WTC11 (cell line): ENCODE results near the gene LMOD1. TPM values are rescaled to one million over a fixed set of nuclear protein-coding genes. Genes with fewer than 3 reads are reported as not detected.

Experiments
- FOXJ3 ChIP-seq: sonication (generic); formaldehyde crosslinking; IDR thresholded peaks from 2 replicates; pipeline ENCODE4 v1.9.0; 2021; ENCODE audit warnings: missing genetic modification reagents, mild to moderate bottlenecking, borderline replicate concordance
- FOXP1 ChIP-seq: sonication (generic); formaldehyde crosslinking; IDR thresholded peaks from 2 replicates; pipeline ENCODE4 v1.8.0; 2022; ENCODE audit warnings: missing genetic modification reagents, mild to moderate bottlenecking, moderate library complexity, borderline replicate concordance
- KAT7 ChIP-seq: sonication (generic); formaldehyde crosslinking; IDR thresholded peaks from 2 replicates; pipeline ENCODE4 v1.8.1; 2023; ENCODE audit warnings: missing genetic modification reagents, mild to moderate bottlenecking, borderline replicate concordance
- NFYB ChIP-seq: sonication (generic); formaldehyde crosslinking; conservative IDR thresholded peaks from 2 replicates; pipeline ENCODE4 v1.8.0; 2022; ENCODE audit warnings: low read depth, missing genetic modification reagents
- NR1H2 ChIP-seq: sonication (generic); formaldehyde crosslinking; IDR thresholded peaks from 2 replicates; pipeline ENCODE4 v1.9.0; 2021; ENCODE audit warnings: mild to moderate bottlenecking, moderate library complexity, missing genetic modification reagents
- NR2C2 ChIP-seq: sonication (generic); formaldehyde crosslinking; IDR thresholded peaks from 2 replicates; pipeline ENCODE4 v1.8.0; 2022; ENCODE audit warnings: mild to moderate bottlenecking, missing genetic modification reagents
- RELA ChIP-seq: sonication (generic); formaldehyde crosslinking; IDR thresholded peaks from 2 replicates; pipeline ENCODE4 v1.8.1; 2022; ENCODE audit warnings: missing genetic modification reagents, mild to moderate bottlenecking, borderline replicate concordance
- SMAD3 ChIP-seq: sonication (generic); formaldehyde crosslinking; IDR thresholded peaks from 2 replicates; pipeline ENCODE4 v1.8.0; 2022; ENCODE audit warnings: missing genetic modification reagents, mild to moderate bottlenecking, borderline replicate concordance
- SP1 ChIP-seq: sonication (generic); formaldehyde crosslinking; conservative IDR thresholded peaks from 2 replicates; pipeline ENCODE4 v1.8.1; 2022; ENCODE audit warnings: missing genetic modification reagents
- TEAD1 ChIP-seq: sonication (generic); formaldehyde crosslinking; IDR thresholded peaks from 2 replicates; pipeline ENCODE4 v1.8.0; 2022; ENCODE audit warnings: mild to moderate bottlenecking, missing genetic modification reagents
- ZNF138 ChIP-seq: sonication (generic); formaldehyde crosslinking; conservative IDR thresholded peaks from 2 replicates; pipeline ENCODE4 v1.8.1; 2022; ENCODE audit warnings: mild to moderate bottlenecking, moderate library complexity, missing genetic modification reagents
- total RNA-seq: library from RNA; stranded (reverse); gene quantifications from 3 replicates; pipeline ENCODE4 v1.2.3, GENCODE V29; 2021
- TF ChIP-seq, protein P1 (sequence below): sonication (generic); formaldehyde crosslinking; IDR thresholded peaks from 2 replicates; pipeline ENCODE4 v1.8.0; 2022; ENCODE audit warnings: mild to moderate bottlenecking, missing genetic modification reagents
- TF ChIP-seq, protein P2 (sequence below): fragments of 250-450 bp; sonication (Bioruptor Pico); IDR thresholded peaks from 2 replicates; pipeline ENCODE4 v1.9.0; 2021; ENCODE audit warnings: mild to moderate bottlenecking
- TF ChIP-seq, protein P3 (sequence below): fragments of 250-450 bp; sonication (Bioruptor Pico); IDR thresholded peaks from 2 replicates; pipeline ENCODE4 v1.8.0; 2021; ENCODE audit warnings: mild to moderate bottlenecking
- TF ChIP-seq, protein P4 (sequence below): sonication (generic); formaldehyde crosslinking; IDR thresholded peaks from 2 replicates; pipeline ENCODE4 v1.8.0; 2022; ENCODE audit warnings: mild to moderate bottlenecking, missing genetic modification reagents
- TF ChIP-seq, protein P5 (sequence below): sonication (generic); formaldehyde crosslinking; IDR thresholded peaks from 2 replicates; pipeline ENCODE4 v1.8.0; 2023; ENCODE audit warnings: missing genetic modification reagents, mild to moderate bottlenecking, borderline replicate concordance
- TF ChIP-seq, protein P6 (sequence below): fragments of 250-450 bp; sonication (Bioruptor Pico); IDR thresholded peaks from 2 replicates; pipeline ENCODE4 v2.1.2; 2022; ENCODE audit warnings: mild to moderate bottlenecking, moderate library complexity

LMOD1 gene
- total RNA-seq, 1 experiment from 2014 or later, result 1.5 TPM

DNA sequence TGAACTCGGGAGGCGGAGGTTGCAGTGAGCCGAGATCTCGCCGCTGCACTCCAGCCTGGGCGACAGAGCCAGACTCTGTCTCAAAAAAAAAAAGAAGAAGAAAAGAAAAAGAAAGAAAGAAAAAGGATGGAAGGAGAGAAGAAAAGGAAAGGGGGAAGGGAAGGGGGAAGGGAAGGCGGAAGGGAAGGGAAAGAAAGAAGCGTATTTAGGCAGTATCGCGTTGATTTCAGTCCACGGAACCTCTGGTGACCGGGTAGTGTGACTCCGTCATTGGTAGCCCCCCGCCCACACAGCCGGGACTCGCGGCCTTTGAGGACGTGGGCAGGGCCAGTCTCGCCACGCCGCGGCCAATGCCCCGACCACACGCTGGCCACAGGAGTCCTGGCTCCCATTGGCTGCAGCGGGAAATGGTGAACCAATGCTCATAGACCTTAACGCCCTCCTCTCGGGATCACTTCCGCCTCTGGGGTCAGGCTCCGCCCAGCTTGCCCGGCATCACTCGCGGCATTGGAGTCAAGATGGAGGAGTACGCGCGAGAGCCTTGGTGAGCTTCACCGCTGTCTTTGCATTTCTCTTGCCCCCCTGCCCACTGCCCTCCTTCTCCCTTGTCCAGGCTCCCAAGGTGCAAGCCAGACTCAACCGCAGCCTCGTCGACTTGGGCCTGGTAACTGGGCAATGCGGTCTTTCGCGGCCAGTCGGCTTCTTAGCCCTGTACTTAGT lies 8.8 kb upstream of the LMOD1 start, which contains the start of gene TIMM17A (continued):
- TF ChIP-seq, protein P1, sequence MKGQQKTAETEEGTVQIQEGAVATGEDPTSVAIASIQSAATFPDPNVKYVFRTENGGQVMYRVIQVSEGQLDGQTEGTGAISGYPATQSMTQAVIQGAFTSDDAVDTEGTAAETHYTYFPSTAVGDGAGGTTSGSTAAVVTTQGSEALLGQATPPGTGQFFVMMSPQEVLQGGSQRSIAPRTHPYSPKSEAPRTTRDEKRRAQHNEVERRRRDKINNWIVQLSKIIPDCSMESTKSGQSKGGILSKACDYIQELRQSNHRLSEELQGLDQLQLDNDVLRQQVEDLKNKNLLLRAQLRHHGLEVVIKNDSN, result peak; percentile 40; the same call in 1 of the 2 replicates
- TF ChIP-seq, protein P2, sequence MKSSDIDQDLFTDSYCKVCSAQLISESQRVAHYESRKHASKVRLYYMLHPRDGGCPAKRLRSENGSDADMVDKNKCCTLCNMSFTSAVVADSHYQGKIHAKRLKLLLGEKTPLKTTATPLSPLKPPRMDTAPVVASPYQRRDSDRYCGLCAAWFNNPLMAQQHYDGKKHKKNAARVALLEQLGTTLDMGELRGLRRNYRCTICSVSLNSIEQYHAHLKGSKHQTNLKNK (CRISPR knock-in tag), result no peak
- no peak for TF ChIP-seq FOXJ3 (CRISPR knock-in tag)
- no peak for TF ChIP-seq ZNF138 (CRISPR knock-in tag)
- peak; percentile 82 for TF ChIP-seq NFYB (CRISPR knock-in tag)
- TF ChIP-seq, protein P3, sequence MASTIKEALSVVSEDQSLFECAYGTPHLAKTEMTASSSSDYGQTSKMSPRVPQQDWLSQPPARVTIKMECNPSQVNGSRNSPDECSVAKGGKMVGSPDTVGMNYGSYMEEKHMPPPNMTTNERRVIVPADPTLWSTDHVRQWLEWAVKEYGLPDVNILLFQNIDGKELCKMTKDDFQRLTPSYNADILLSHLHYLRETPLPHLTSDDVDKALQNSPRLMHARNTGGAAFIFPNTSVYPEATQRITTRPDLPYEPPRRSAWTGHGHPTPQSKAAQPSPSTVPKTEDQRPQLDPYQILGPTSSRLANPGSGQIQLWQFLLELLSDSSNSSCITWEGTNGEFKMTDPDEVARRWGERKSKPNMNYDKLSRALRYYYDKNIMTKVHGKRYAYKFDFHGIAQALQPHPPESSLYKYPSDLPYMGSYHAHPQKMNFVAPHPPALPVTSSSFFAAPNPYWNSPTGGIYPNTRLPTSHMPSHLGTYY (CRISPR knock-in tag), result no peak
- TF ChIP-seq, protein P4, sequence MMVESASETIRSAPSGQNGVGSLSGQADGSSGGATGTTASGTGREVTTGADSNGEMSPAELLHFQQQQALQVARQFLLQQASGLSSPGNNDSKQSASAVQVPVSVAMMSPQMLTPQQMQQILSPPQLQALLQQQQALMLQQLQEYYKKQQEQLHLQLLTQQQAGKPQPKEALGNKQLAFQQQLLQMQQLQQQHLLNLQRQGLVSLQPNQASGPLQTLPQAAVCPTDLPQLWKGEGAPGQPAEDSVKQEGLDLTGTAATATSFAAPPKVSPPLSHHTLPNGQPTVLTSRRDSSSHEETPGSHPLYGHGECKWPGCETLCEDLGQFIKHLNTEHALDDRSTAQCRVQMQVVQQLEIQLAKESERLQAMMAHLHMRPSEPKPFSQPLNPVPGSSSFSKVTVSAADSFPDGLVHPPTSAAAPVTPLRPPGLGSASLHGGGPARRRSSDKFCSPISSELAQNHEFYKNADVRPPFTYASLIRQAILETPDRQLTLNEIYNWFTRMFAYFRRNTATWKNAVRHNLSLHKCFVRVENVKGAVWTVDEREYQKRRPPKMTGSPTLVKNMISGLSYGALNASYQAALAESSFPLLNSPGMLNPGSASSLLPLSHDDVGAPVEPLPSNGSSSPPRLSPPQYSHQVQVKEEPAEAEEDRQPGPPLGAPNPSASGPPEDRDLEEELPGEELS, result peak; percentile 90
- TF ChIP-seq SMAD3 (CRISPR knock-in tag), result peak; percentile 82
- TF ChIP-seq KAT7, result peak; percentile 57; the same call in 1 of the 2 replicates
- peak; percentile 54; the same call in 1 of the 2 replicates for TF ChIP-seq NR2C2
- TF ChIP-seq RELA (CRISPR knock-in tag), result no peak
- TF ChIP-seq SP1, result peak; percentile 96
- peak; percentile 91; the same call in 1 of the 2 replicates for TF ChIP-seq TEAD1
- TF ChIP-seq, protein P5, sequence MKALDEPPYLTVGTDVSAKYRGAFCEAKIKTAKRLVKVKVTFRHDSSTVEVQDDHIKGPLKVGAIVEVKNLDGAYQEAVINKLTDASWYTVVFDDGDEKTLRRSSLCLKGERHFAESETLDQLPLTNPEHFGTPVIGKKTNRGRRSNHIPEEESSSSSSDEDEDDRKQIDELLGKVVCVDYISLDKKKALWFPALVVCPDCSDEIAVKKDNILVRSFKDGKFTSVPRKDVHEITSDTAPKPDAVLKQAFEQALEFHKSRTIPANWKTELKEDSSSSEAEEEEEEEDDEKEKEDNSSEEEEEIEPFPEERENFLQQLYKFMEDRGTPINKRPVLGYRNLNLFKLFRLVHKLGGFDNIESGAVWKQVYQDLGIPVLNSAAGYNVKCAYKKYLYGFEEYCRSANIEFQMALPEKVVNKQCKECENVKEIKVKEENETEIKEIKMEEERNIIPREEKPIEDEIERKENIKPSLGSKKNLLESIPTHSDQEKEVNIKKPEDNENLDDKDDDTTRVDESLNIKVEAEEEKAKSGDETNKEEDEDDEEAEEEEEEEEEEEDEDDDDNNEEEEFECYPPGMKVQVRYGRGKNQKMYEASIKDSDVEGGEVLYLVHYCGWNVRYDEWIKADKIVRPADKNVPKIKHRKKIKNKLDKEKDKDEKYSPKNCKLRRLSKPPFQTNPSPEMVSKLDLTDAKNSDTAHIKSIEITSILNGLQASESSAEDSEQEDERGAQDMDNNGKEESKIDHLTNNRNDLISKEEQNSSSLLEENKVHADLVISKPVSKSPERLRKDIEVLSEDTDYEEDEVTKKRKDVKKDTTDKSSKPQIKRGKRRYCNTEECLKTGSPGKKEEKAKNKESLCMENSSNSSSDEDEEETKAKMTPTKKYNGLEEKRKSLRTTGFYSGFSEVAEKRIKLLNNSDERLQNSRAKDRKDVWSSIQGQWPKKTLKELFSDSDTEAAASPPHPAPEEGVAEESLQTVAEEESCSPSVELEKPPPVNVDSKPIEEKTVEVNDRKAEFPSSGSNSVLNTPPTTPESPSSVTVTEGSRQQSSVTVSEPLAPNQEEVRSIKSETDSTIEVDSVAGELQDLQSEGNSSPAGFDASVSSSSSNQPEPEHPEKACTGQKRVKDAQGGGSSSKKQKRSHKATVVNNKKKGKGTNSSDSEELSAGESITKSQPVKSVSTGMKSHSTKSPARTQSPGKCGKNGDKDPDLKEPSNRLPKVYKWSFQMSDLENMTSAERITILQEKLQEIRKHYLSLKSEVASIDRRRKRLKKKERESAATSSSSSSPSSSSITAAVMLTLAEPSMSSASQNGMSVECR, result peak; percentile 96; the same call in 1 of the 2 replicates
- TF ChIP-seq NR1H2 (CRISPR knock-in tag), result no peak
- TF ChIP-seq, protein P6, sequence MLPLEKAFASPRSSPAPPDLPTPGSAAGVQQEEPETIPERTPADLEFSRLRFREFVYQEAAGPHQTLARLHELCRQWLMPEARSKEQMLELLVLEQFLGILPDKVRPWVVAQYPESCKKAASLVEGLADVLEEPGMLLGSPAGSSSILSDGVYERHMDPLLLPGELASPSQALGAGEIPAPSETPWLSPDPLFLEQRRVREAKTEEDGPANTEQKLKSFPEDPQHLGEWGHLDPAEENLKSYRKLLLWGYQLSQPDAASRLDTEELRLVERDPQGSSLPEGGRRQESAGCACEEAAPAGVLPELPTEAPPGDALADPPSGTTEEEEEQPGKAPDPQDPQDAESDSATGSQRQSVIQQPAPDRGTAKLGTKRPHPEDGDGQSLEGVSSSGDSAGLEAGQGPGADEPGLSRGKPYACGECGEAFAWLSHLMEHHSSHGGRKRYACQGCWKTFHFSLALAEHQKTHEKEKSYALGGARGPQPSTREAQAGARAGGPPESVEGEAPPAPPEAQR (CRISPR knock-in tag), result no peak
- peak; percentile 68; the same call in 1 of the 2 replicates for TF ChIP-seq FOXP1 (CRISPR knock-in tag)
